GM23338 (cell line): ENCODE results near the gene PDZD7. TPM values are rescaled to one million over a fixed set of nuclear protein-coding genes. Genes with fewer than 3 reads are reported as not detected.

Experiments
- ATAC-seq: fragments of 200-7000 bp; cut with Tn5 transposase; 3 replicates; pipeline ENCODE4 v1.9.1; 2020
- DNase-seq: peaks from one replicate; pipeline ENCODE4 v3.0.0-alpha.2; 2015; ENCODE audit warnings: low spot score
- H2AFZ ChIP-seq: fragments of 200-600 bp; sonication (generic); 2 replicates; pipeline ENCODE4 v1.8.0; 2016; ENCODE audit warnings: antibody characterized with exemption, mild to moderate bottlenecking, moderate library complexity
- H3F3A ChIP-seq: fragments of 200-600 bp; sonication (generic); replicated peaks from 2 replicates; pipeline ENCODE4 v1.8.0; 2017; ENCODE audit warnings: antibody characterized with exemption, mixed run types, low read depth
- H3K27ac ChIP-seq: fragments of 200-600 bp; sonication (generic); 2 replicates; pipeline ENCODE4 v1.6.1; 2016; ENCODE audit warnings: low read depth
- H3K27me3 ChIP-seq: fragments of 200-600 bp; sonication (generic); 2 replicates; pipeline ENCODE4 v1.8.0; 2016; ENCODE audit warnings: mild to moderate bottlenecking, mixed run types, moderate library complexity; ENCODE audit not compliant: insufficient read depth
- H3K36me3 ChIP-seq: fragments of 200-600 bp; sonication (generic); 2 replicates; pipeline ENCODE4 v1.8.0; 2016; ENCODE audit warnings: mild to moderate bottlenecking; ENCODE audit not compliant: insufficient read depth
- H3K4me1 ChIP-seq: fragments of 200-600 bp; sonication (generic); 2 replicates; pipeline ENCODE4 v1.8.0; 2016; ENCODE audit warnings: mild to moderate bottlenecking, moderate library complexity; ENCODE audit not compliant: insufficient read depth
- H3K4me2 ChIP-seq: fragments of 200-600 bp; sonication (generic); 2 replicates; pipeline ENCODE4 v1.7.1; 2017; ENCODE audit warnings: mixed run types
- H3K4me3 ChIP-seq: fragments of 200-600 bp; sonication (generic); 2 replicates; pipeline ENCODE4 v1.6.1; 2016; ENCODE audit warnings: mixed run types
- H3K79me2 ChIP-seq: fragments of 200-600 bp; sonication (generic); replicated peaks from 2 replicates; pipeline ENCODE4 v1.8.0; 2017; ENCODE audit warnings: mild to moderate bottlenecking; ENCODE audit not compliant: insufficient read depth
- H3K9me2 ChIP-seq: fragments of 200-600 bp; sonication (generic); 2 replicates; pipeline ENCODE4 v1.8.0; 2017; ENCODE audit not compliant: insufficient read depth
- H4K20me1 ChIP-seq: fragments of 200-600 bp; sonication (generic); replicated peaks from 2 replicates; pipeline ENCODE4 v1.8.0; 2017; ENCODE audit warnings: mild to moderate bottlenecking; ENCODE audit not compliant: insufficient read depth
- H3K27ac Mint-ChIP-seq: 2 replicates; pipeline ENCODE4 v1.8.0; 2020; ENCODE audit warnings: inconsistent platforms, mild to moderate bottlenecking, moderate library complexity, mixed read lengths
- H3K27me3 Mint-ChIP-seq: 3 replicates; pipeline ENCODE4 v1.8.0; 2022; ENCODE audit warnings: low read depth, mild to moderate bottlenecking, moderate library complexity, mixed read lengths, inconsistent platforms; ENCODE audit not compliant: insufficient read depth, poor library complexity
- H3K36me3 Mint-ChIP-seq: 3 replicates; pipeline ENCODE4 v1.8.0; 2021; ENCODE audit warnings: low read depth, mild to moderate bottlenecking, inconsistent platforms, moderate library complexity, mixed read lengths
- H3K4me1 Mint-ChIP-seq: 3 replicates; pipeline ENCODE4 v1.8.0; 2020; ENCODE audit warnings: mild to moderate bottlenecking, inconsistent platforms, mixed read lengths
- H3K4me3 Mint-ChIP-seq: 3 replicates; pipeline ENCODE4 v1.8.0; 2021; ENCODE audit warnings: moderate library complexity, mild to moderate bottlenecking, inconsistent platforms, mixed read lengths
- H3K9me3 Mint-ChIP-seq: 3 replicates; pipeline ENCODE4 v1.8.0; 2020; ENCODE audit warnings: moderate library complexity, mild to moderate bottlenecking, inconsistent platforms, mixed read lengths
- CREB1 ChIP-seq: fragments of 250-450 bp; sonication (Bioruptor Pico); IDR thresholded peaks from 2 replicates; pipeline ENCODE4 v1.5.0; 2020; ENCODE audit warnings: low read depth, mild to moderate bottlenecking, moderate library complexity
- CTCF ChIP-seq, 2 experiments: fragments of 200-600 bp in 1 of 2; sonication (generic) in 1 of 2; conservative IDR thresholded peaks; 2 replicates each; pipeline versions ENCODE4 v1.5.1 to v1.6.1; 2016 to 2017; ENCODE audit warnings: antibody characterized with exemption in 2 of 2, low read depth in 2 of 2, mild to moderate bottlenecking in 2 of 2, moderate library complexity in 1 of 2
- EZH2 ChIP-seq: fragments of 200-600 bp; sonication (generic); IDR thresholded peaks from one replicate; pipeline ENCODE4 v1.8.0; 2017; ENCODE audit warnings: antibody characterized with exemption, mild to moderate bottlenecking, low read depth; ENCODE audit not compliant: unreplicated experiment
- EZH2phosphoT487 ChIP-seq: fragments of 200-600 bp; sonication (generic); IDR thresholded peaks from one replicate; pipeline ENCODE4 v1.8.1; 2018; ENCODE audit warnings: antibody characterized with exemption; ENCODE audit not compliant: unreplicated experiment
- NANOG ChIP-seq: IDR thresholded peaks from 2 replicates; pipeline ENCODE4 v1.6.1; 2016; ENCODE audit warnings: antibody characterized with exemption, borderline replicate concordance
- POLR2AphosphoS5 ChIP-seq: IDR thresholded peaks from 2 replicates; pipeline ENCODE4 v1.6.1; 2016; ENCODE audit warnings: antibody characterized with exemption, low read depth
- REST ChIP-seq: IDR thresholded peaks from one replicate; pipeline ENCODE4 v1.6.1; 2018; ENCODE audit warnings: antibody characterized with exemption; ENCODE audit not compliant: unreplicated experiment
- polyA plus RNA-seq: library from polyadenylated mRNA; unstranded; fragments of >200 nt; fragmentation: Nextera tagmentation; extraction: Ambion mirVana; gene quantifications from 2 replicates; pipeline ENCODE4 v1.2.1, GENCODE V29; 2016
- total RNA-seq: library from RNA; depleted of rRNA; stranded (reverse); fragments of >200 nt; shearing (Covaris generic); gene quantifications from 2 replicates; pipeline ENCODE4 v1.2.3, GENCODE V29; 2014

Gene PDZD7
- total and polyA plus RNA-seq, 2 experiments from 2014 or later: 1.7 to 2.3 TPM

- H3K4me3 ChIP-seq: peak overlapping the region; percentile 87
- H3K27me3 Mint-ChIP-seq: peaks cover 73% of the 10 kb centered on the region
Observed at GRCh38 chr10:101063050-101063525, 32.2 kb upstream of the PDZD7 start.

GRCh38 chr10:101062232-101063049 is 31.5 kb upstream of the PDZD7 start:
- Histone ChIP-seq H3F3A (peaks cover 21% of the 10 kb centered on the region; the same call in 1 of the 2 replicates), H3K4me3 (peak overlapping the region; percentile 87), H3K4me2 (peak overlapping the region; percentile 93), H3K27ac (no peak overlapping the region), H2AFZ (peak overlapping the region; percentile 99; the same call in 1 of the 2 replicates), H3K79me2 (peaks cover 10% of the 10 kb centered on the region; the same call in 1 of the 2 replicates), H3K9me2 (no peaks in the 10 kb centered on the region), H4K20me1 (peaks cover 20% of the 10 kb centered on the region), H3K4me1 (peaks cover 37% of the 10 kb centered on the region), H3K36me3 (no peaks in the 10 kb centered on the region), H3K27me3 (peaks cover 64% of the 10 kb centered on the region)
- Mint-ChIP-seq H3K36me3 (no peaks in the 10 kb centered on the region), H3K4me1 (peaks cover 39% of the 10 kb centered on the region), H3K27me3 (peaks cover 70% of the 10 kb centered on the region), H3K4me3 (peak overlapping the region; percentile 74), H3K27ac (no peak overlapping the region), H3K9me3 (peaks cover 2% of the 10 kb centered on the region; the same call in 1 of the 3 replicates)
- DNase-seq: peak; percentile 85
- TF ChIP-seq POLR2AphosphoS5 (no peak), CREB1 (CRISPR knock-in tag) (no peak), EZH2 (peak; percentile 22), EZH2phosphoT487 (peak; percentile 65), CTCF (conservative IDR thresholded peaks at IDR 0.05; ENCODE audit: low read depth in 2 of 2) (peak; percentile 45 to 63), REST (no peak)
- peak; percentile 51 for ATAC-seq

More at GRCh38 chr10:101063050-101063525, 32.2 kb upstream of the PDZD7 start:
- no peaks in the 10 kb centered on the region for H3K36me3 Mint-ChIP-seq
- peaks cover 39% of the 10 kb centered on the region for H3K4me1 Mint-ChIP-seq
- H3F3A ChIP-seq: peaks cover 21% of the 10 kb centered on the region; the same call in 1 of the 2 replicates
- H3K4me2 ChIP-seq: peak overlapping the region; percentile 93
- H3K4me1 ChIP-seq: peaks cover 37% of the 10 kb centered on the region
- DNase-seq: no peak
- ATAC-seq: no peak
- H3K27ac ChIP-seq: no peak overlapping the region
- peak overlapping the region; percentile 74 for H3K4me3 Mint-ChIP-seq
- H3K9me3 Mint-ChIP-seq: peaks cover 2% of the 10 kb centered on the region; the same call in 1 of the 3 replicates
- H3K79me2 ChIP-seq: peaks cover 10% of the 10 kb centered on the region; the same call in 1 of the 2 replicates
- peaks cover 68% of the 10 kb centered on the region for H3K27me3 ChIP-seq
- H3K9me2 ChIP-seq: no peaks in the 10 kb centered on the region
- H3K27ac Mint-ChIP-seq: no peak overlapping the region
- TF ChIP-seq EZH2 (peak; percentile 7), NANOG (no peak)
- H4K20me1 ChIP-seq: peaks cover 17% of the 10 kb centered on the region
- no peaks in the 10 kb centered on the region for H3K36me3 ChIP-seq
- 0 out of 2 replicates have a peak overlapping the region, but pooled peaks have one; percentile 23 for H2AFZ ChIP-seq
